Activated T-cell treated with anti-CD3 and anti-CD28 coated beads, Interleukin-2, amount 50 U/mL, for 72 hours (primary cell): ENCODE data around the gene UNC5B. TPM values are rescaled to one million over a fixed set of nuclear protein-coding genes. Genes with fewer than 3 reads are reported as not detected.

ENCODE experiments used
- ATAC-seq, 2 donors: fragments of 150-1000 bp; cut with Tn5 transposase; replicated peaks in 1 of 2; 2 replicates each; pipeline ENCODE4 v1.10.0; 2021; ENCODE audit warnings: moderate library complexity in 2 of 2, mild to moderate bottlenecking in 1 of 2
- DNase-seq, 2 donors: peaks; one replicate each; pipeline ENCODE4 v3.0.0; 2021 to 2022; ENCODE audit warnings: mixed read lengths in 1 of 2
- H3K27ac Mint-ChIP-seq: one replicate; pipeline ENCODE4 v1.8.0; 2022; ENCODE audit warnings: mild to moderate bottlenecking, moderate library complexity, mixed read lengths
- H3K27me3 Mint-ChIP-seq: one replicate; pipeline ENCODE4 v1.8.0; 2022; ENCODE audit warnings: low read depth, mixed read lengths
- H3K36me3 Mint-ChIP-seq, 2 donors: one replicate each; pipeline ENCODE4 v1.8.0; 2022; ENCODE audit warnings: mixed read lengths in 2 of 2, mild to moderate bottlenecking in 1 of 2; ENCODE audit not compliant: insufficient read depth in 2 of 2
- H3K4me1 Mint-ChIP-seq: one replicate; pipeline ENCODE4 v1.8.0; 2022; ENCODE audit warnings: low read depth, mixed read lengths
- H3K4me3 Mint-ChIP-seq, 2 donors: one replicate each; pipeline ENCODE4 v1.8.0; 2022; ENCODE audit warnings: mild to moderate bottlenecking in 2 of 2, mixed read lengths in 2 of 2, moderate library complexity in 2 of 2
- H3K9me3 Mint-ChIP-seq, 2 donors: one replicate each; pipeline ENCODE4 v1.8.0; 2022; ENCODE audit warnings: mixed read lengths in 2 of 2
- total RNA-seq, 2 donors: library from RNA; stranded (reverse); gene quantifications; one replicate each; pipeline ENCODE4 v1.2.3, GENCODE V29; 2022

The UNC5B gene
- total RNA-seq, 2 donors from 2014 or later: 0.05 to 0.12 TPM

DNA sequence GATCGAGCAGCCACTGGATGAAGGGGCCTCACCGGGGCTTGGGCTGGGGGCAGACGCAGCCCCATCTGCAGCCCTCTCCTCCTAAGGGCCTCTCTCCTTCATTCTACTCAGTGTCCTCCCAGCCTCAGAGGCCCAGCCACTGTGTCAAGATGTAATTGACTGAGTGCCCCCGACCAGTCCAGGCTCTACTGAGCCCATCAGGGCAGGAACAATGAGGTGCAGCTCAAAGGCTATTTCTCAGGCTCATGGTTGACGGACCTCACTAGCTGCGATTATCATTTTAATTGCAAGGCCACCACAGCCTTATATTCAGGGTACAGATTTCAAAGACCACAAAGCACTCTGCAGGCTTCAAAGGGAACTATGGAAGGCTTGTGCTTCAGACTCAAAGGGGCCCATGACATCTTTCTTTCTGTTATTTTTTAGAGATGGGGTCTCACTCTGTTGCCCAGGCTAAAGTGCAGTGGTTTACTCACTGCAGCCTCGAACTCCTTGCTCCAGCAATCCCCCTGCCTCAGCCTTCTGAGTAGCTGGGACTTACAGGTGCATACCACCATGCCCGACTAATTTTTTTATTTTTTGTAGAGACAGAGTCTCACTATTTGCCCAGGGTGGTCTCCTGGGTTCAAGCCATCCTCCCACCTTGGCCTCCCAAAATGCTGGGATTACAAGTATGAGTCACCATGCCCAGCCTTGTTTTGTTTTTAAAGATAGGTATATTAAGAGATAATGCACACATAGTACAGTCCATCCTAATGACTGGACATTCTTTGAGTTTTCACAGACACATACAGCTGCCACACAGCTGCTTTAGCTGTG, 130.4 kb downstream of the UNC5B start:
- H3K27ac Mint-ChIP-seq: no peak overlapping the region

DNA sequence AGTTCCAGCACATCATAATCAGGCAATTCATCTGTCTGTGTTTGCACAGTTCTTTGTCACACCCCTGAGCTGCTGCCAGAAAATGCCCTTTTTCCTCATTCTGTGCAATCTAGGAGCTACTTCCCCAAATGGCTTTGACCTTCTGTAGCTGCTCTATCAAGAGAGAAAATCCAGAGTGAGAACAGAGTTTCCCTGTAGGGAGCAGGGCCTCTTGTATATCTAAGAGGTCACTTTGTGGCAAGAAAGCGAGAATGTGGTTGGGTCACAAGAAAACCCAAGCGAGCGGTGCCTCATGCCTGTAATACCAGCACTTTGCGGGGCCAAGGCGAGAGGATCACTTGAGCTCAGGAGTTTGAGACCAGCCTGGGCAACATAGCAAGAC, 131.0 kb downstream of the UNC5B start:
- Mint-ChIP-seq H3K4me1 (no peaks in the 10 kb centered on the region), H3K4me3 (no peak overlapping the region), H3K36me3 (no peaks in the 10 kb centered on the region), H3K27ac (no peak overlapping the region), H3K9me3 (no peaks in the 10 kb centered on the region), H3K27me3 (no peaks in the 10 kb centered on the region)
- DNase-seq (no peak), ATAC-seq (no peak)

More for the DNA sequence above, 130.4 kb downstream of the UNC5B start:
- ATAC-seq (no peak), DNase-seq (no peak)
- no peaks in the 10 kb centered on the region for H3K27me3 Mint-ChIP-seq
- no peak overlapping the region for H3K4me3 Mint-ChIP-seq
- H3K9me3 Mint-ChIP-seq: no peaks in the 10 kb centered on the region
- H3K36me3 Mint-ChIP-seq: no peaks in the 10 kb centered on the region
- H3K4me1 Mint-ChIP-seq: no peaks in the 10 kb centered on the region

DNA sequence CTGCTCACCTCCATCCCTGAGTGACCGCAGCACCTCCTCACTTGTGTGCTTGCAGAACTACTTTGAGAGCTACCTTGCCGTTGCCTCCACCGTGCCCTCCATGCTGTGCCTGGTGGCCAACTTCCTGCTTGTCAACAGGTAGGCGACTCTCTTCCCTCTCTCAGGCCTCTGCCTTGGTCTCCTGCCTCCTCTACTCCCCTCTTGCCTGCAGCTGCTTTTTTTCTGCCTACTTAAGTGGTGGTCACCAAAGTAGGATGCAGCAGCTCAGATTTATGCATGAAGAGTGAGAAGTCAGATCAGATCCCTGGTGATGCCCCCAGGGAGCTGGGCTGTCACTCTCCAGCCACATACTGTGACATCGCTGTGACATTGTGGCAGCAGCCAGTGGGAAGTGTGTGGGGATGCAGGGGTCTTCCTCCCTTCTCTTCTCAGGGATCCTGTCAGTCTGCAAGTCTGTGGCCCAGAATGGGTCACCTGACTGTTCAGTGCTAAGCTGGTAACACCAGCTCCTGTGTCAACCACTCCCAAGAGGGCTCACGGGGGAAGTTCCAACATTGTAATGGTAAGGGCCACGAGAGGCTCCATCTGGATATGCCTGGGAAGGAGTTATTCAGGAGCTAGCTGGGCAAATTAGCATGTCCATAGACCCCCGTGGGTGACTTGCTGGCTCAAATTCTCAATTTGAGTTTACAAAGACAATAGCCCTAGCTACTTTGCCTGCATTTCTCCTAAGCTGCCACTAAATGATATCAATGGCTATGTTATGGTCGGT, 132.0 kb downstream of the UNC5B start:
- H3K27me3 Mint-ChIP-seq: no peaks in the 10 kb centered on the region
- no peak overlapping the region for H3K4me3 Mint-ChIP-seq
- no peaks in the 10 kb centered on the region for H3K4me1 Mint-ChIP-seq
- DNase-seq (no peak), ATAC-seq (no peak)
- no peaks in the 10 kb centered on the region for H3K36me3 Mint-ChIP-seq
- no peaks in the 10 kb centered on the region for H3K9me3 Mint-ChIP-seq
- H3K27ac Mint-ChIP-seq: no peak overlapping the region

DNA sequence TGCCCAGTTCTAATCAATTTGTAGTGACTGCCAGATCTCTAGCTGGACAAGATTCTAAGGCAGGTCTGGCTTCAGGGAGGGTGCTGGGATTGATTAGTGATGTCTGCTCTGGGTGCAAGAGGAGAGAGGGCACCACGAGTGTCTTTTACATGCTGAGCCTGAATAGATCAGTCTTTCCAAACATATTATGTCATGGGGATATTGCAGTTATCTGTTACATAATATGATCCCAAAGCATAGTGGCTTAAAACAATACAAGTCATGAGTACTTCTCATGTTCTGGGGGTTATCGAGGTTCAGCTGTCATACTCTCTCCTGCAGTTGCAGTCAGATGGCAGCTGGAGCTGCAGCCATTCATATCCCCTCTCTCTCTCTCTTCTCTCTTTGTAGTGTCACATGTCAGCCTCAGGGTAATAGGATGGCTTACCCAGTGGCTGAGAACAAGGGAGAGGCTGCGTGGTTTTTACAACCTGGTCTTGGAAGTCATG, 132.7 kb downstream of the UNC5B start:
- Mint-ChIP-seq H3K9me3 (no peaks in the 10 kb centered on the region), H3K36me3 (no peaks in the 10 kb centered on the region), H3K27me3 (no peaks in the 10 kb centered on the region), H3K4me3 (no peak overlapping the region), H3K27ac (no peak overlapping the region), H3K4me1 (no peaks in the 10 kb centered on the region)
- ATAC-seq (no peak), DNase-seq (no peak)

DNA sequence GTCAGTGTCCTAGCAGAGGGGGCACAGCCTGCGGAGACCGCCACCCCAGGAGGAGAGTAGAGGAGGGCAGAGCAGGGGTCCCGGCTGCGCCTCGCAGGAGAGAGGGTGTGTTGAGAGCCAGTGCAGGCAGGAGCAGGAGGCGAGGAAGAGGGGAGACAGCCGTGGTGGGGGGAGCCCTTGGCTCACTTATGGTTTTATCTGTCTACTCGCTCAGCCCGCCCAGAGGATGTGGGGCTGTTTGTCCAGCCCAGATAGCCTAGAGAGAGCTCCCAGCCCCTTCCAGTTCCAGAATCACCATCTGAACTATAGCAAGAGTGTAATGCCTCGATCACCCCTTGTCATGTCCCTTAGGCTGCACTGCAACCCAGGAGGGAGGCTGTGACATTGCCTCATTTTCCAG, 133.3 kb downstream of the UNC5B start:
- Mint-ChIP-seq H3K4me1 (no peaks in the 10 kb centered on the region), H3K4me3 (no peak overlapping the region), H3K27me3 (no peaks in the 10 kb centered on the region), H3K9me3 (no peaks in the 10 kb centered on the region), H3K36me3 (no peaks in the 10 kb centered on the region), H3K27ac (no peak overlapping the region)
- no peak for ATAC-seq
- no peak for DNase-seq

DNA sequence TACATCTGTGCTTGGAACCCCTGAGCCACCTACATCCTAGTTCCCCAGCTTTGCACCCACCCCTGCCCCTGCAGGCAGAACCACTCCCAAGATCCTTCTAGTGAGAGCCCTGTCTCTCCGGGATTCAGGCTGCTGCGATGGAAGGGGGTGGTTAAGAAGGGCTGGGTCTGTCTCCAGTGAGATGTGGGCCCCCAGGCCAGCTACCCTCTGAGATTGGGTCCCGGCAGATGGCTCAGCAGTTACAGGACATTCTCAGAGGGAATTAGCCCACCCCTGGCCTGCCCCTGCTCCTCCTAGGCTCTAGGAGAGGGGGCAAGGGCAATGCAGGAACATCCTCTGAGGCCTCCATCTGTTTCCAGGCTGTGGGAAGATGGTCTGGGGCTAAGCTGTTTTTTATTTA, 134.4 kb downstream of the UNC5B start:
- H3K4me3 Mint-ChIP-seq: no peak overlapping the region
- no peak for DNase-seq
- H3K27ac Mint-ChIP-seq: no peak overlapping the region
- H3K36me3 Mint-ChIP-seq: no peaks in the 10 kb centered on the region
- no peak for ATAC-seq
- H3K27me3 Mint-ChIP-seq: no peaks in the 10 kb centered on the region
- no peaks in the 10 kb centered on the region for H3K9me3 Mint-ChIP-seq
- H3K4me1 Mint-ChIP-seq: no peaks in the 10 kb centered on the region

DNA sequence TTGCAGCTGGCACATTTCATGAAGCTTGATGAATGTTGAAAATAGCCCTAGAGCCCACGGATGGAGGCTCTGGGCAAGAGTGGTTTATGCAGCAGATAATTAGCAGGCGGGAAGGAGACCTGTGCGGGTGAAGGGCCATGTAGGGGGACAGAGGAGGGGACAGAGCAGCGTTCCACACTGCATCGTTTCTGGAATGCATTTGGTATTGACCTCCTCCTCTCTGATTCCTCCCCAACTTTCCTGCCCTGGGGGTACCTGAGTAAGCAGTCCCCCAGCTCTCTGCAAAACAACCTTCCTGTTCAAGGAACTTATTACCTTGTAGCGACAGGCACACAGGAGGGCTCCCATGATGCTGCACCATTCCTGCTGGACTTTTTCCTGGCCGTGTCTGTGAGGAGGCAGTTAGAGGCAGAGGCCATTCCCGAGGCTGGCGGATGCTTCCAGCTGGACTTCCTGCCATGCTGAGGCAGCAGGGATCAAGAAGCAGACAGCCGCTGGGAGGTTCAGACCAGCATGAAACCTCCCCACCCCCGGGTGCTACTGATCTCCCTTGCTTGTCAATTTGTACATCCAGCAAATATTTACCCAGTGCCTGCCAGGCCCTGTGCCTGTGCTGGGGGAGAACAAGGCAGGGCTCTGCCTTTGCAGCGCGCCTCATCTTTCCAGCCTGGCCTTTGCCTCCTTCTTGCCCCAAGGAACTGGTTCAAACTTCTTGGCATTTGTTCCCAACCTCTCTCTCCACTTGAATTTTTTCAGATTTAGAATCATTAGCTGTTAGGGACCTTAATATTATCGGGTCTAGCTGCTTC, 135.4 kb downstream of the UNC5B start:
- no peaks in the 10 kb centered on the region for H3K9me3 Mint-ChIP-seq
- no peaks in the 10 kb centered on the region for H3K4me1 Mint-ChIP-seq
- no peaks in the 10 kb centered on the region for H3K27me3 Mint-ChIP-seq
- H3K27ac Mint-ChIP-seq: no peak overlapping the region
- ATAC-seq: no peak
- H3K36me3 Mint-ChIP-seq: no peaks in the 10 kb centered on the region
- no peak overlapping the region for H3K4me3 Mint-ChIP-seq
- DNase-seq: no peak

DNA sequence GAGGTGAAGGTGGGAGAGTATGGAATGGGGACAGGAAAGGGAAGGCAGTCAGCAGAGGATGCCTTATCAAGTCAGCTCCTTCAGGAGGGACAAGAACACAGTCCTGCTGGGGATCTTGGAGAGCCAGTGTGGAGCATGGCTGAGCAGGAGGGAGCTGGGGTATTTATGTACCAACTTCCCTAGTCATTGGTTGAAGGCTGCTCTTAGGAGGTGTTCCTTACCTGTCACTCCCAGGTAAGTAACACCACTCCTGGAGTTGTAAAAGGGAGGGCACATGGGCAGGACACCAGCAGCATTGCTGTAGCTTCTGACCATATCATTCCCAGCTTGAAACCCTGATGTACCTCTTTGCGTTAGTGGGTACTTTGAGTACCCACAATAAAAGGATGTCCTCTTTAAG, 136.5 kb downstream of the UNC5B start:
- no peak for ATAC-seq
- H3K27me3 Mint-ChIP-seq: no peaks in the 10 kb centered on the region
- H3K9me3 Mint-ChIP-seq: no peaks in the 10 kb centered on the region
- no peak for DNase-seq
- H3K36me3 Mint-ChIP-seq: no peaks in the 10 kb centered on the region
- H3K27ac Mint-ChIP-seq: no peak overlapping the region
- no peaks in the 10 kb centered on the region for H3K4me1 Mint-ChIP-seq
- H3K4me3 Mint-ChIP-seq: no peak overlapping the region

DNA sequence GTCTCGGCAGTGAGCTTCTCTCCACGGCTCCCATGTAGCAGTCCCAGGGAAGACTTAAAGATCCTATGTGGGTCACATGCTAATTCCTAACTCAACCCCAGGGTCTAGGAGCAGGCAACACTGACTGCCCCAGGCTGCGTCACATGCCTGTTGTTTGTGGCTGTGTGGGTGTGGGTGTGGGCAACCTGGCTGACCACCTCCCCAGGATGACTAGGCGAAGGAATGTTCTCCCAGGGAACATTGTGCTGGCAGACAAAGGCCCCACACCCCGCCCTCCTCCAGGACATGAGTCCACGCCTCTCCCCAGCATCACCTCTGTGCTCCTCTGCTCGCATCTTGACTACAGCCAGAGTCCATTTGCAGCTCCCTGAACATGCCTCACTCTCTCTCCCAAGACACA, 137.0 kb downstream of the UNC5B start:
- Mint-ChIP-seq H3K36me3 (no peaks in the 10 kb centered on the region), H3K4me1 (no peaks in the 10 kb centered on the region), H3K4me3 (no peak overlapping the region), H3K9me3 (no peaks in the 10 kb centered on the region), H3K27ac (no peak overlapping the region), H3K27me3 (no peaks in the 10 kb centered on the region)
- DNase-seq (no peak), ATAC-seq (no peak)

DNA sequence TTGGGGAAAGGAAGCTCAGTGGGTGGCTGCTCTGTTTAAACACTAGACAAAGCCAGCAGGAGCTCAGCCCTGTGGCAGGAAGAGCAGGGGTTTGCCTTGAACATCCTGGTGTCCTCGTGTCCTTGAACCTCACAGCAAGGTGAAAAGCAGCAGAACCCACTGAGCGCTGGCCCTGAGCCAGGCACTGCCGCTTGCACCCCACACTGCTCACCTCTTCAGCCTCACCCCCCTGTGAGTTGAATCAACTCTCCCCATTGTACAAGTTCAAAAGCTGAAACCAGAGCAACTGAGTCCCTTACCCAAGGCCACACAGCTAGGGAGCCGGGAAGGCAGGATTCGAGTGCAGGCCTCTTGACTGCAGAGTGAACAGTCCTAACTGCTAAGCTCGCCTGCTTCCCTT, 138.7 kb downstream of the UNC5B start:
- ATAC-seq (no peak), DNase-seq (no peak)
- no peaks in the 10 kb centered on the region for H3K27me3 Mint-ChIP-seq
- no peaks in the 10 kb centered on the region for H3K36me3 Mint-ChIP-seq
- H3K27ac Mint-ChIP-seq: no peak overlapping the region
- no peaks in the 10 kb centered on the region for H3K4me1 Mint-ChIP-seq
- H3K4me3 Mint-ChIP-seq: no peak overlapping the region
- no peaks in the 10 kb centered on the region for H3K9me3 Mint-ChIP-seq

DNA sequence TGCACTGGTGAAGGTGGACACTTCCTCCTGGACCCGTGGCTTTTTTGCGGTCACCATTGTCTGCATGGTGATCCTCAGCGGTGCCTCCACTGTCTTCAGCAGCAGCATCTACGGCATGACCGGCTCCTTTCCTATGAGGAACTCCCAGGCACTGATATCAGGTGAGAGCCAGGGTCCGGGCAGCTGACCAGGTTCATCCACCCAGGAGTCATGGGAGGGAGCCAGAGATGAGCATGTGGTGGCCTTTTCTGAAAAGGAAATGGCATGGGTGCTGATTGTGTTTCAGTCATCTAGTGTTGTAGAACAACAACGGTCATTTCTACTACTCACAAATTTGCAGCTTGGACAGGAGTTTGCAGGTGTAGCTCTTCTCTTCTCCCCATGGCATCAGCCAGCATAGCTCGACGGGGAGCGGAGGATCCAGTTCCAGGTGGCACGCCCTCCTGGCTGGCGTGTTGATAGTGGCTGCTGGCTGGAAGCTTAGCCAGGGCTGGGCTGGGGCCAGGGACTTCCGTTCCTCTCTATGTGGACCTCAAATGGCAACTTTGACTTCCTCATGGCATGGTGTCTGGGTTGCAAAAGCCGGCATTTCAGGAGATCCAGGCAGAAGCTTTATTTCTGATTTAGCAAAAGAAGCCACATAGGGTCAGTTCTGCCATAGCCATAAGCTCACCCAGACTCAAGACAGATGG, 139.4 kb downstream of the UNC5B start:
- H3K27ac Mint-ChIP-seq: no peak overlapping the region
- H3K4me1 Mint-ChIP-seq: no peaks in the 10 kb centered on the region
- H3K4me3 Mint-ChIP-seq: no peak overlapping the region
- no peaks in the 10 kb centered on the region for H3K36me3 Mint-ChIP-seq
- ATAC-seq: no peak
- DNase-seq: no peak
- H3K27me3 Mint-ChIP-seq: no peaks in the 10 kb centered on the region
- H3K9me3 Mint-ChIP-seq: no peaks in the 10 kb centered on the region
